Measurements from ENCODE around the gene NSMCE3.

DNA sequence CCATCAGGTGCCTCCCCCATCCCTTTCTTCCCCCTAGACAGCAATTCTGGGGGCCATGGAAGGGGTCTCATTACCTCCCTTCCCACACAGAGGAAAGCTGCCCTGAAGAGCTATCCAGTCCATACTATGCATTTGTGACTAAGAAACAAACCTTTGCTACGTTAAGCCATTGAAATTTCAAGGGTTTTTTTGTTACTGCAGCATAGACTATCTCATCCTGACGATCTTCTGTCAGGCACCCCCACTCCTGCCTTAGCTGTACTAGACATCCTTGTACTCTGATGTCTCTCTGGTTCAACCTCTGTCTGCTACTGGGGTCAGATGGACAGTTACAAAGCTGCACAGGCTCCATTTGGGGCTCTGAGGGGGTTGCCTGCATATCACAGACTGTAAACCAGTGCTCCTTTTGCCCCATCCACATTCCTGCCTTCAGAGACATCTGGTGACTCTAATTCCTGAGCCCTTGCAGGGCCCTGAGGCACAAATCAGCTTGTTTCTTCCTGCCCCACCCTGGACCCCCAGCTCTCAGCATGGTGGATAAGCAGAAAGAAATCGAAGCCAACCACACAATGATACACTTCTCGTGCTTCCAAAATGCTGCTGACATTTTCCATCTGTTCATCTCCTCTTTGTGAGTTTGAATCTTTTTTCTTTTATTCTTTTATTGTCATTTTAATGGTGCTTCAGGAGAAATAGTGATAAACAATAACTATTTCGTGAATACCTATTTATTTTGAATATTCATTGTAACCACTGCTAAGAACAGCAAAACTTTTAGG is 21.6 kb upstream of the NSMCE3 start:
- TF ChIP-seq, protein P1, sequence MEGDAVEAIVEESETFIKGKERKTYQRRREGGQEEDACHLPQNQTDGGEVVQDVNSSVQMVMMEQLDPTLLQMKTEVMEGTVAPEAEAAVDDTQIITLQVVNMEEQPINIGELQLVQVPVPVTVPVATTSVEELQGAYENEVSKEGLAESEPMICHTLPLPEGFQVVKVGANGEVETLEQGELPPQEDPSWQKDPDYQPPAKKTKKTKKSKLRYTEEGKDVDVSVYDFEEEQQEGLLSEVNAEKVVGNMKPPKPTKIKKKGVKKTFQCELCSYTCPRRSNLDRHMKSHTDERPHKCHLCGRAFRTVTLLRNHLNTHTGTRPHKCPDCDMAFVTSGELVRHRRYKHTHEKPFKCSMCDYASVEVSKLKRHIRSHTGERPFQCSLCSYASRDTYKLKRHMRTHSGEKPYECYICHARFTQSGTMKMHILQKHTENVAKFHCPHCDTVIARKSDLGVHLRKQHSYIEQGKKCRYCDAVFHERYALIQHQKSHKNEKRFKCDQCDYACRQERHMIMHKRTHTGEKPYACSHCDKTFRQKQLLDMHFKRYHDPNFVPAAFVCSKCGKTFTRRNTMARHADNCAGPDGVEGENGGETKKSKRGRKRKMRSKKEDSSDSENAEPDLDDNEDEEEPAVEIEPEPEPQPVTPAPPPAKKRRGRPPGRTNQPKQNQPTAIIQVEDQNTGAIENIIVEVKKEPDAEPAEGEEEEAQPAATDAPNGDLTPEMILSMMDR (IDR thresholded peaks at IDR 0.05; ENCODE audit: poor library complexity, severe bottlenecking): no peak
- no peak for TF ChIP-seq SMC3 (conservative IDR thresholded peaks at IDR 0.05; ENCODE audit: poor library complexity)
- TF ChIP-seq EZH2 (IDR thresholded peaks at IDR 0.05; ENCODE audit: borderline replicate concordance, insufficient read depth, low read length, poor library complexity, severe bottlenecking): no peak
- TF ChIP-seq, protein P2, sequence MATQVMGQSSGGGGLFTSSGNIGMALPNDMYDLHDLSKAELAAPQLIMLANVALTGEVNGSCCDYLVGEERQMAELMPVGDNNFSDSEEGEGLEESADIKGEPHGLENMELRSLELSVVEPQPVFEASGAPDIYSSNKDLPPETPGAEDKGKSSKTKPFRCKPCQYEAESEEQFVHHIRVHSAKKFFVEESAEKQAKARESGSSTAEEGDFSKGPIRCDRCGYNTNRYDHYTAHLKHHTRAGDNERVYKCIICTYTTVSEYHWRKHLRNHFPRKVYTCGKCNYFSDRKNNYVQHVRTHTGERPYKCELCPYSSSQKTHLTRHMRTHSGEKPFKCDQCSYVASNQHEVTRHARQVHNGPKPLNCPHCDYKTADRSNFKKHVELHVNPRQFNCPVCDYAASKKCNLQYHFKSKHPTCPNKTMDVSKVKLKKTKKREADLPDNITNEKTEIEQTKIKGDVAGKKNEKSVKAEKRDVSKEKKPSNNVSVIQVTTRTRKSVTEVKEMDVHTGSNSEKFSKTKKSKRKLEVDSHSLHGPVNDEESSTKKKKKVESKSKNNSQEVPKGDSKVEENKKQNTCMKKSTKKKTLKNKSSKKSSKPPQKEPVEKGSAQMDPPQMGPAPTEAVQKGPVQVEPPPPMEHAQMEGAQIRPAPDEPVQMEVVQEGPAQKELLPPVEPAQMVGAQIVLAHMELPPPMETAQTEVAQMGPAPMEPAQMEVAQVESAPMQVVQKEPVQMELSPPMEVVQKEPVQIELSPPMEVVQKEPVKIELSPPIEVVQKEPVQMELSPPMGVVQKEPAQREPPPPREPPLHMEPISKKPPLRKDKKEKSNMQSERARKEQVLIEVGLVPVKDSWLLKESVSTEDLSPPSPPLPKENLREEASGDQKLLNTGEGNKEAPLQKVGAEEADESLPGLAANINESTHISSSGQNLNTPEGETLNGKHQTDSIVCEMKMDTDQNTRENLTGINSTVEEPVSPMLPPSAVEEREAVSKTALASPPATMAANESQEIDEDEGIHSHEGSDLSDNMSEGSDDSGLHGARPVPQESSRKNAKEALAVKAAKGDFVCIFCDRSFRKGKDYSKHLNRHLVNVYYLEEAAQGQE (IDR thresholded peaks at IDR 0.05; ENCODE audit: borderline replicate concordance): no peak
- TF ChIP-seq TAF1 (IDR thresholded peaks at IDR 0.05; ENCODE audit: low read depth): no peak
- TF ChIP-seq RAD21 (conservative IDR thresholded peaks at IDR 0.05): no peak
- TF ChIP-seq POLR2AphosphoS5 (IDR thresholded peaks at IDR 0.05): no peak
- no peak for TF ChIP-seq EP300 (conservative IDR thresholded peaks at IDR 0.05; ENCODE audit: poor library complexity, severe bottlenecking)
- no peak for TF ChIP-seq MXI1 (conservative IDR thresholded peaks at IDR 0.05; ENCODE audit: poor library complexity, severe bottlenecking)
